Upper lobe of left lung (tissue), 4 donors: ENCODE measurements around the gene MYOM1.

Experiments used
- CTCF ChIP-seq, 6 experiments: fragments of 450-650 bp in 4 of 6; fragments of 200-600 bp in 2 of 6; sonication (generic) in 2 of 6; IDR thresholded peaks; one replicate each; pipeline ENCODE4 v1.5.1; 2016 to 2019; ENCODE audit warnings: antibody characterized with exemption in 6 of 6
- EP300 ChIP-seq, 4 donors: sonication (generic); formaldehyde crosslinking; IDR thresholded peaks; one replicate each; pipeline ENCODE4 v1.5.1; 2017; ENCODE audit warnings: antibody characterized with exemption in 4 of 4, control low read depth in 2 of 4
- POLR2A ChIP-seq, 4 donors: fragments of 450-650 bp; IDR thresholded peaks; one replicate each; pipeline ENCODE4 v1.5.1; 2016 to 2017; ENCODE audit warnings: antibody characterized with exemption in 4 of 4, mild to moderate bottlenecking in 2 of 4
- POLR2AphosphoS5 ChIP-seq, 2 donors: sonication (generic); formaldehyde crosslinking; IDR thresholded peaks; one replicate each; pipeline ENCODE4 v1.5.1; 2017; ENCODE audit warnings: antibody characterized with exemption in 2 of 2

GRCh38 chr18:3260995-3261372 lies 41.2 kb upstream of the MYOM1 start:
- no peak for TF ChIP-seq POLR2A (IDR thresholded peaks at IDR 0.05)
- TF ChIP-seq CTCF (IDR thresholded peaks at IDR 0.05), result peak in 1 of 6 experiments; percentile 18
- no peak for TF ChIP-seq POLR2AphosphoS5 (IDR thresholded peaks at IDR 0.05)
- TF ChIP-seq EP300 (IDR thresholded peaks at IDR 0.05), result no peak
